T-helper 22 cell (primary cell): ENCODE results near the gene EIF5.

Experiments used
- DNase-seq: peaks from one replicate; pipeline ENCODE4 v3.0.0-alpha.2; 2020; ENCODE audit warnings: low read depth

Gene EIF5

DNA sequence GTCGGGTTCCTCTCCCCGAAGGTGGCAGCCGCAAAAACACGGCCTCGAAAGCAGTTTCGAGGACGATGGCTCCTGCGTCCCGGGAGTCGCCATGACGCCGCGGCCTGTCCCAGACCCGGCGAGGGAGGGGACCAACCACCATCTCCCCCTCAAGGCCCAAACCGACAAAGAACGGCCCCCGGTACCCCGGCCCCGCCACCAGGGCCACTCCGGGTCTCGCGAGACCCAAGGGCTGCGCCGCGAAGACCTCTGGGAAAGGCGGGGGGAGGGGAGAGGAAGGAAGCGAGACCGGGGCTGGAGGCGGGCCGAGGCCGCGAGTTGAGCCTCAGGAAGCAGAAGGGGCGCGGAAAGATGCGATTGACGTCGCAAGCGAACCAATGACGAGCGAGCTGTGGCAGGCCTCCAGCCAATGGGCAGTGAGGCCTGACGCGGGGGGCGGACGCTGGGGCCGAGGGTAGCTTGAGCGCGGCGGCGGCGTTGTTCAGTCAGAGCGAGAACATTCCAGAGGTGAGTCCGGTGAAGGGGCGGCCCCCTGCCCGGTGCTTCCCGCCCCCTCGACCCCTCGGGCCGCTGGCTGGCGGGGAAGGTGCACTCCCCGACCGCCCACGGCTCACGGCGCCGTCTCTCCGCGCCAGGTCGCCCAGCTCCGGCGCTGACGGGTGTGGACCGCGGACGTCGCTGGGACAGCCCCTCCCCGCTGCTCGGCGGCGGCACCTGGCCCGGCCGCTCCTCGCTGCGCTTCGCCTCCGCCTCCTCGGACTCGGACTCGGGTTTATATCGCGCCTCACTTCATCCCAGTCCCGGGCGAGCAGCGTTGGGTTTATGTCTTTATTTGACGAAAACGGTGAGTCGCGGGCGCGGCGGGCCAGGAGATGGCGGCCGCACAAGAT, at the start of gene EIF5:
EIF5 (plus strand) TSS at position 484 of the 890 bp plus-strand sequence. CDS start 1,624 bp downstream, outside the sequence.
- DNase-seq = peak; percentile 99

- no peak for DNase-seq
These were observed 49.2 kb upstream of the EIF5 start for GRCh38 chr14:103284574-103285467.

DNA sequence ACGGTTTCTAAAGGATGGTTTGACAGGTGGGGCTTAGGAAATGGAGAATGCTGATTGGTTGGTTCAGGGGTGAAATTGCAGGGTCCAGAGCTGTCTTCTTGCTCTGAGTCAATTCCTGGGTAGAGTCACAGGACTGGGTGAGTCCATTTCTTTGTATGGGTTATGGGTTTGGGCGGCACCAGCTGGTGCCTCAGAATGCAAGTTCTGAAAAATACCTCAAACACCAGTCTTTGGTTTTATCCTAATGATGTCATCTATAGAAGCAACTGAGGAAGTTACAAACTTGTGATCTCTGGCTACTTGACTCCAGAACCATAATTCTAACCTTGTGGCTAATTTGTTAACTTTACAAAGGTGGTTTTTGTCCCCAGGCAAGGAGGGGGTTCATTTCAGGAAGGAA, 47.6 kb upstream of the EIF5 start:
- no peak for DNase-seq

GRCh38 chr14:103286968-103287850, 46.8 kb upstream of the EIF5 start:
- no peak for DNase-seq

GRCh38 chr14:103288076-103288766, 45.8 kb upstream of the EIF5 start:
- no peak for DNase-seq

DNA sequence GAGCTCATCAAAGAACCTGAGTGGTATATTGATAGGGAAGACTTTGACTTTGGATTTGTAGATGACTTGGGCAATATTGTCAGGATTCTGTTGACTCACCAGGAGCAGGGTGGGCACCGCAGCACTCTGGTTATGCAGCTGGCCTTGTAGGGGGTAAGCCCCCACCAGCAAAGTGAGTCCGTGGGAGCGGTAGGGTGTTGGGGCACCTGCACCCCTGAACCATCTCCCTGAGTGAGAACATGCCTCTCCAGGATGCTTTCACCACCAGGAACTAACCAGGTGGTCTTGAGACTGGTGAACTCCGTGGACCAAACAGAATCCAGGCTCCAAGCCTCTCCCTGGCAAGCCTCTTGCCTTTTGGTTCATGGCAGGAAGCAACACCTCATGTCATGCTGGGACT, 44.0 kb upstream of the EIF5 start:
- DNase-seq = no peak

DNA sequence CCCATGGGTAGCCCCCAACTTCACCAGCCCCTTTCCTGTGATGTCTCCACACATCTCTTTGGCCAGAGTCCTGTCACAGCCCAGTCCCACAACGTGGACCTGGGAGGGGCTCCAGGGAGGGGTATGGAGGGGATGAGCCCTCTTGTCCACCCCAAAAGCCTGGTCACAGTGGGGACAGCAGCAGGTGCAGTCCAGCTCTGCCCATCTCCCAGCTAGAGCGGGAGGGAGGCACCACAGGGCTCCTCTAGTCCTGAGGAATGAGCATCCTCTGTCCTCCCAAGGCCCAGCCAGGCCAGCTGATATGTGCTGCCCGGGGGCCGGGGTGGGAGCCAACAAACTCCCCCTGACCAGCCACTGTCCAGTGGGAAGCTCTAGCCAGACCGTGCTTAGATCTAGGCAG, 43.5 kb upstream of the EIF5 start:
- DNase-seq = no peak

GRCh38 chr14:103290961-103291360, 43.1 kb upstream of the EIF5 start:
- DNase-seq = no peak

- peak; percentile 11 for DNase-seq
These were observed 41.3 kb upstream of the EIF5 start for GRCh38 chr14:103292426-103293374.

- no peak for DNase-seq
These were observed 40.6 kb upstream of the EIF5 start for GRCh38 chr14:103293465-103293864.

DNA sequence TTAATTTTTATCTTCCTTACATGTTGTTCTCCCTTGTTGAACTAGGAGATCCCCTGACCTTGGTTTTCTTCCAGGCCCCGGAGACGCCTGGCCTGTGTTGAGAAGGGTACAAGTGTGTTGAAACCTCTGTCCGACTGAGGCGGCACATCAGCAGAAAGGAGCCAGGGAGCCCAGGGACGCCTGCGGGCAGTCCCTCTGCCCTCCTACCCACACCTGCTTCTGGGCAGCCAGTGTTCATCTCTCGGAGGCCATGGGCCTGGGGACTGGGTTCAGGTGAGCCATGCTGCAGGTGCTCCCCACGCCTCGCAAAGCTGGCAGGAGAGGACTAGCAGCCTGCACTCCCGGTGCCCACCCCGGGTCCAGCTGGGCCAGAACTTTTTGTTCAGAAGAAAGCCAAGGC, 39.9 kb upstream of the EIF5 start:
- DNase-seq = no peak

GRCh38 chr14:103296007-103296406, 38.0 kb upstream of the EIF5 start:
- no peak for DNase-seq

- DNase-seq = no peak
These were observed 37.0 kb upstream of the EIF5 start for GRCh38 chr14:103296987-103297386.

GRCh38 chr14:103298620-103299019, 35.4 kb upstream of the EIF5 start:
- no peak for DNase-seq

DNA sequence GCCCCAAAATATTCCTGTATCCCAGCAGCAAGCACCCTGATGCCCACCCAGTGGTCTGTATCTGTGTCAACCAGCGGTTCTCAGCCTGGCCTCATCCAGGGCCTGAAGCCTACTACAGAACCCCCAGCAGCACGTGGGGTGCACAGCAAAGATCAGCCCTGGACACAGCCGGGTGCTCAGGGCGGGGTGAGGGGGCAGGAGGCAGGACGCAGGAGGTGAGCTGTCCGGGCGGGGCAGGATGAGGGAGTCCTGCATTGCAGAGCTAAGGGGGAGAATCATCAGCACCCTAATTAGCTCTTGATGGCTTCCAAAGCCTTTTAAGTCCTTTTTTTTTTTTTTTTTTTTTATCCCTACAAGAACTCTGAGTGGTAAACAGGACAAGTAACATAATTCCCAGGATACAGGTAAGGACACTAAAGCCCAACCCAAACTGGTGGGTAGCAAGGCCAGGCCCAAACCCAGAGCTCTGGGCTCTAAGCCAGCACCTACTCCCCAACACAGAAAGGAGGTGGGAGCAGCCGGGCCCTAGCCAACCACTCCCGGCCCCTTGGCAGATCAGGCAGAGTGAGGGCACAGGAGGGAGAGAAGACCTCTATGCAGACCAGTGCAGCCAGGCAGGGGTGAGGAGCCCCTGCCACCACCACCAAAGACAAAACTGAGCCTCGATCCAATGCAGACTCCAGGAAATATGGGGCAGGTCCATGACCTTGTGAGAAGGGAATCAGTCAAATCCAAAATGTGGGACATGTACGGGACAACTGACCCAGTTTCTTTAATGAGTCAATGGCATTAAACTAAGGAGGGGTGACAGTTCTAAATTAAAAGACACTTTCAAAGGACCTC, 32.3 kb upstream of the EIF5 start:
- DNase-seq = no peak

DNA sequence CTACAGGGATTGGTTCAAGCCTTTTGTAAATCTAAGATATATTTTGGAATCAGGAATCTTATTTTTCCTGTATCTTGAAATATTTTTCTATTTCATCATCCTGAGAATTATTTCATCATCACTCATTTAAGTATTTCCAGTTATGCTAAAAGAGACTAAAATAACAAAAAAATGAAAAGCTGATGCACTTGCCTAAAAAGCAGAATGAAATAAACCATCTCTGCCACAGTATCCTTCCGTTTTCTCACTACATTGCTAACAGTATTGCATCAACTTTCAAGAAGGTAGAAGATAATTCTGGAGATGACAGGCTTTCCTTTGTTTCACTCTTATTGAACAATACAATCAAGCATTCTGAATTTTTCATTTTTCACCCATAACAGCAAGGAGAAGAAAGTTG, 31.1 kb upstream of the EIF5 start:
- DNase-seq = no peak

DNA sequence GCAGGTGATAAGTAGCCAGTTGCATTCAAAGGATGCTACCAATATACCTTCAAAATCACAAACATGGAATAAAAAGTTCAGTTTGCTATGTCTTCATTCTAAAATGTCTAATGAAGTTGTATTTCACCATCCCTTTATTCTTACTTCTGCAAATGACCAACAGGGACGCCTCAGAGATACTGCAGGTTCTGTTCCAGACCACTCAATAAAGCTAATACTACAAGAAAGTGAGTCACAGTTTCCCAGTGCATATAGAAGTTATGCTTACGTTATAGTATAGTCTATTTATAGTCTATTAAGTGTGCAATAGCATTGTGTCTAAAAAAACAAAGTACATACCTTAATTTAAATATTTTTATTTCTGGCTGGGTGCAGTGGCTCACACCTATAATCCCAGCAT, 29.3 kb upstream of the EIF5 start:
- no peak for DNase-seq

DNA sequence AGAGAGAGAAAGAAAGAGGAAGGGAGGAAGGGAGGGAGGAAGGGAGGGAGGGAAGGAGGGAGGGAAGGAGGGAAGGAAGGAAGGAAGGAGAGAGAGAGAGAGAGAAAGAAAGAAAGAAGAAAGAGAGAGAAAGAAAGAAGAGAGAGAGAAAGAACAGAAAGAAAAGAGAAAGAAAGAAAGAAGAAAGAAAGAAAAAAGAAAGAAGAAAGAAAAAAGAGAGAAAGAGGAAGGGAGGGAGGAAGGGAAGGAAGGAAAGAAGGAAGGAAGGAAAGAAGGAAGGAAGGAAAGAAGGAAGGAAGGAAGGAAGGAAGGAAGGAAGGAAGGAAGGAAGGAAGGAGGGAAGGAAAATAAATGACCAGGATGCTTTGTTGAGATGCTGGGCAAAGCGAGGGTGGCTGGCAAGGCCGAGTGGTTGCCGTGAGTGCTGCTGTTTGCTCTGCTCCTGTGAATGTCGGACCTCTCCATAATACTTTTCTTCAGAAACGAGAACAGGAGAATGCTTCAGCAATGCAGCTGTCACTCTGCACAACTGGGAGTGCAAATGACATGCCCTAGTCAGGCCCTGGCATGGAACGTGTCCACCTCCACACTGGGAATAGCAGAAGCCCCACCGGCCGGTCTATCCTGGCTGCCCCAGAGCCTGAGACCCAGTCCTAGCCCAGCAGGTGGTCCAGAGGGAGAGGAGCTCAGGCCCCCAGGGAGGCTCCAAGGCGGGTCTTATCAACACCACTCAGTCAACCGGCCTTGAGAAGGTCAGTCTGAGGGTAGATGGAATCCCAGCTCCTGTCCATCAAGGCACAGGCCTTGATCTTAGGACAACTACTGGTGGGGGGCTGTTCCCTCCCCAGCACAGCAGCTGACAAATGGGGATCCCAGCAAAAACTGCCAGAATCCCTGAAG, 25.1 kb upstream of the EIF5 start:
- DNase-seq = no peak
